GM18508 (cell line): ENCODE results near the gene HS3ST4.
"Not testable (repeated sequence)": the region's sequence is repeated elsewhere in the genome, so short reads cannot be mapped to it uniquely, and the experiment has no call there.

ENCODE experiments used
- ATAC-seq: cut with Tn5 transposase; IDR thresholded peaks from one replicate; pipeline ENCODE4 v1.9.1; 2021; ENCODE audit warnings: moderate number of reproducible peaks; ENCODE audit not compliant: insufficient read depth, unreplicated experiment

The HS3ST4 gene

GRCh38 chr16:25729188-25729915 is 37.6 kb downstream of the HS3ST4 start:
- ATAC-seq = no peak

DNA sequence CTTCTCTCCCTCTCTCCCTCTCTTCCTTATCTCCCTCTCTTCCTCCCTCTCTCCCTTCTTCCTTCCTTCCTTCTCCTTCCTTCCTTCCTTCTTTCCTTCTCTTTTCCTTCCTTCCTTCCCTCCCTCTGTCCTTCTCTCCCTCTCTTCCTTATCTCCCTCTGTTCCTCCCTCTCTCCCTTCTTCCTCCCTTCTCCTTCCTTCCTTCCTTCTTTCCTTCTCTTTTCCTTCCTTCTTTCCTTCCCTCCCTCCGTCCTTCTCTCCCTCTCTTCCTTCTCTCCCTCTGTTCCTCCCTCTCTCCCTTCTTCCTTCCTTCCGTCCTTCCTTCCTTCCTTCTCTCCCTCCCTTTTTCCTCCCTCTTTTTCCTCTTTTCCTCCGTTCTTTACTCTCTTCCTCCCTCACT is 38.6 kb downstream of the HS3ST4 start:
- no peak for ATAC-seq

- ATAC-seq = no peak
These were observed 42.9 kb downstream of the HS3ST4 start for GRCh38 chr16:25734430-25735385.

DNA sequence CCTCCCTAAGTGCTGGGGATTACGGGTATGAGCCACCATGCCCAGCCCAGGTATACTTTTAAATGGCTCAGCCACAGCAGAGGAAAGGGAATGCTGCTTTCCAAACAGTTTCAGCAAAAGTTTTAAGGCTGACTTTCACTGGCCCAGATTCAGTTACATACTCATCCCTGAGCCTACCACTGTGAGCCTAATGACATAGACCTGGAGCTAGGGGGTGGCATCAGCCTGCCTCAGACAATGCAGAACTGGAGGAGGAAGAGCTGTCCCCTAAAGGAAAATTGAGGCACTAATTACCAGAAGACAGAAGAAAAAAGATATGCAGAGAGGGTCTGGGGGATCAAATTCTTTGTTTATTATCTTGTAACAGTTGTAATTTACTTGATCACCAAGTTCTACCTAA is 43.9 kb downstream of the HS3ST4 start:
- no peak for ATAC-seq

GRCh38 chr16:25747160-25747758 is 55.5 kb downstream of the HS3ST4 start:
- no peak for ATAC-seq

- ATAC-seq = no peak
These were observed 56.4 kb downstream of the HS3ST4 start for GRCh38 chr16:25748092-25748654.

DNA sequence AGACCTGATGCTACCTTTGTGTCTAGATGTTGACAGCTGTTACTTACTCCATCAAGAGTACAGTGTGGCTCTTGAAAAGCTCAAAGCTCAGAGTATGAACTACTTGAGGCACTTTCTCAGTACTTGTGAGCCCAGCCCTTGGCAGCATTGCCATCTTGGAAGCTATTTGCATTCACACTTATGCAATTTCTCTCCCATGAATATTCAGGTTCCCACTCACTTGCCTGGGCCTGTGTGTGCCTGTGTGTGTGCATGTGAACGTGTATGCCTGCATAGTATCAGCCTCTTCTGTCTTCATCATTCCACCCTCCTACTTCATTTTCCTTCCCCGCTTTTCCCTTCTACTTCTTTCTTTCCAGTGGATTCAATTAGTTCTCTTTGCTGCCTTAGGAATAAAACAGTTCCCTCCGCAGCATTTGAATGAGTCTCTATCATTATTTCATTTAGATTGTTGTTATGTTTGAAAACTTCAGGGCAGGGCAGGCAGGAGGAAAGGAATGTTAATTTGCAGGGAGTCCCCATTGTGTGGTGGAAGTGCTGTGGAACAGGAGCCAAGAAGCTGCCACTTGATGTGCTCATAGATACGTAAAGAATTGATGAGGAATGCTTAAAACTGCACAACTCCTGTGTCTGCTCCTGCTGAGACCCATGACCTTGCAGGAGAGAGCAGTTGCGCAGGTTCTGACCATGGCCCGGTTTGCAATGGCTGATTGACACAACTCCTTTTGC is 58.9 kb downstream of the HS3ST4 start:
- no peak for ATAC-seq

GRCh38 chr16:25751230-25751835 is 59.6 kb downstream of the HS3ST4 start:
- no peak for ATAC-seq

GRCh38 chr16:25764466-25764865 is 72.7 kb downstream of the HS3ST4 start:
- no peak for ATAC-seq

- no peak for ATAC-seq
These were observed 79.5 kb downstream of the HS3ST4 start for GRCh38 chr16:25771216-25771615.

DNA sequence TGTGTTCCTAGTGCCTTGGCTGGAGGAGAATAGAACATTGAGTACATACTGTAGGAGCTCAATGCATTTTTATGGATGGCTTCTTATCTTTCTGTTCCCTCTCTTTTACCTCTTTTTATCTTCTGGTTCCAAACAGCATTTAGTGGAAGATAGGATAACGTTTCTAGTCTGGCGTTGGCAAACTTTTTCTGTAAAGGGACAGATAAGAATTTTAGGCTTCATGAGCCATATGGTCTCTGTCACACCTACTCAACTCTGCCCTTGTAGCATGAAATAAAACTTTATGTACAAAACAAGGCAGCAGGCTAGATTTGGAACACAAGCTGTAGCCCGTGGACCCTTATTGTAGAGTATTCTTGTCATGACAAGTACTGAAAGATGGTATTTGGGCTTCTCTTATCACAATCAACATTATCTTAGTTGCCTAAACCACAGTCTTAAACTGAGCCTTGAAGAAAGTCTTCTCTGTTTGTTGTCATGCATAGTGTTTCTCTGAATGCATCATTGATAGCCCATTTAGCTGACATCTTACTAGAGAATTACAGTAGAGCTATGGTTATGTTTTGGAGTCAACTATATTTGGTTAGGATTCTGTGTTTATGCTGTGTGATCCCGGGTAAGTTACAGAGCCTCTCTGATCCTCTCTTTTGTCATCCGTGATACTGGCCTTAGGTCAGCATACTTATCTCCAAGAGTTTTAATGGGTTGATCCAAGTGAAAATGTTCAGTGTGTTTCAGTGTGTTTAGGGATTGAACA is 80.2 kb downstream of the HS3ST4 start:
- ATAC-seq = no peak

- ATAC-seq = not testable (repeated sequence)
These were observed 84.5 kb downstream of the HS3ST4 start for GRCh38 chr16:25776214-25776613.

GRCh38 chr16:25783226-25783625 is 91.5 kb downstream of the HS3ST4 start:
- no peak for ATAC-seq

GRCh38 chr16:25785361-25785760 is 93.6 kb downstream of the HS3ST4 start:
- no peak for ATAC-seq

DNA sequence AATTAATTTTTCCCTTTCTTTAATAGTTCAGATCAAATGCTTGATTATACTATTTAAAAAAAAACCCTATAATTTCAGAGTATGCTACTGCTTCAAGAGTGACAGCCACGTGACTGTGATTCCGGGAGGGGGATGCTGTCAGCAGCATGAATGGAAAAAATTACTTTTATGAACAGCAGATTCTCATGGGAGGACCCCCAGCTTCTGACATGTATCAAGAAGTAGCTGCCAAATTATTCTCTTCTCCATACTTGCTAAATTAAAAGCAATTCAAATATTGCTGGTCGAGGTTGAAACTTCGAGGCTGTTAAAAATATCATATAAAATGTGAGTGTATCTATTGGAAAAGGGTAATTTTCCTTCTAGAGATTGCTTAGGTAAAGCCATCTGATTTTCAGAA is 95.0 kb downstream of the HS3ST4 start:
- ATAC-seq = no peak

GRCh38 chr16:25788637-25789036 is 96.9 kb downstream of the HS3ST4 start:
- no peak for ATAC-seq

GRCh38 chr16:25796239-25796638 is 104.5 kb downstream of the HS3ST4 start:
- no peak for ATAC-seq

- no peak for ATAC-seq
These were observed 106.3 kb downstream of the HS3ST4 start for GRCh38 chr16:25798065-25798464.

- ATAC-seq = no peak
These were observed 108.1 kb downstream of the HS3ST4 start for GRCh38 chr16:25799816-25800215.
